ENCODE data around the gene SNX11.

The SNX11 gene

DNA sequence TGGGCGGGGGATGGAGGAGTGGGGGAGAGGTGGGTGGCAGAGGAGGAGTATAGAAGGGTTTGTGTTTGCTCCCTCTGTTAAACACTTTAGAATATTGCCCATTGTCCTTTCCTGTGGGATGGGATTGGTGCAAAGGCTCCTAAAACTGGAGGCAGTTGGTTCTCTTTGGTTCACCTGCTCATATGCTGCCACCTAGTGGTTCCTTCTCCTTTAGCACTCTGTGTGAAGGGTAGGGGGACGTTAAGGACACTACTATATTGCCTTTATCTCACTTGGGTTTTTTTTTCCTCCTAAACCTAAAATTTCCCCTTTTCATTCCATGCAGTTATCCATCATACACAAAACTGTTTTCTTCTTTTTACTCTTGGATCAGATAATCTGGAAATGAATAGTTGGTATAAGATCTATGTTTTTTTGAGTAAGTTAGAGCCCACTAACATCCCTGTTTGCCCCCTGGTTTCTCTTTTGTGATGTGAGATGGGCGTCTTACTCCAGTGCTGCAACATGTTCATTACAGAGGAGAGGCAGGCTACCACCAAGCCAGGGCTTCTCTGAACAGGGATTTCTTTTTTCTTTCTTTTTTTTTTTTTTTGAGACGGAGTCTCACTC, 23.8 kb downstream of the SNX11 start:
- peak in 1 of 2 donors; percentile 19 for DNase-seq (ENCODE audit: extremely low read depth in 1 of 2, low read depth in 1 of 2)

GRCh38 chr17:48132385-48132784, 24.8 kb downstream of the SNX11 start:
- DNase-seq (ENCODE audit: extremely low read depth in 1 of 2, low read depth in 1 of 2), result no peak

GRCh38 chr17:48134912-48135480, 27.4 kb downstream of the SNX11 start:
- DNase-seq (ENCODE audit: extremely low read depth in 1 of 2, low read depth in 1 of 2), result no peak

DNA sequence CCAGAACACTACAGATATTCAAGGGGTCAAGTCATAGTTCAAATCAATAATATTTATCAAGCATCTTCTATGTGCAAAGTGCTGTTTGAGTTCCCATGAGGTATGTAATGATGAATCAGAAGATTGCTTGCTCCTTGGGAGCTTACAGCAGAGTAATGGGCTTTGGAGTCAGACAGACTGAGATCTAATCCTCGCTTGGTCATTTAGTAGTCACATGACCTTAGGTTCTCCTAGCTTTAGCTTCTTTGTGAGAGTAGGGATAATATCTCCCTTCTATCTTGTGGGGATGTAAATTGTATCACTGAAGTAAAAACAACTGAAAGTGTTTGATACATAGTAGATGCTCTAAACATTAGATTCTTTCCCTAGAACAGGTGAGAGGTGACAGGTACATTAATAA, 30.1 kb downstream of the SNX11 start:
- DNase-seq (ENCODE audit: extremely low read depth in 1 of 2, low read depth in 1 of 2), result no peak

DNA sequence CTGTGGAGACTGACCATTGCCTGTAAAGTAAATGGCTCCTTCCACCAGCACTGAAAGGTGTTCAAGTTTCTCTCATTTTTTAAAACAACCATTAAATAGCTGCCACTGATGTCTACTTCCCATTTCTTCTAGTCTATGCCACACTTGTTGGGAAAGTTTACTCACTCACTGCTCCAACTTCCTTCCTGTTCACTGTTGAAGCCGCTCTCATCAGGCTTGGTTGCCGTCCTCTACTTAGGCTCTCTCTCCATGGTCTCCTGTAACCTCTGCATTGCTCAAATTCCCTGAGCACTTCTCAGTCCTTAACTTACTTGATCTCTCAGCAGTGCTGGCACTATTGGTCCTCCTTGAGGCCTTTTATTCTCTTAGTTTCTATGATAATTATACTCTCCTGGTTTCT, 32.4 kb downstream of the SNX11 start:
- DNase-seq (ENCODE audit: extremely low read depth in 1 of 2, low read depth in 1 of 2), result no peak

DNA sequence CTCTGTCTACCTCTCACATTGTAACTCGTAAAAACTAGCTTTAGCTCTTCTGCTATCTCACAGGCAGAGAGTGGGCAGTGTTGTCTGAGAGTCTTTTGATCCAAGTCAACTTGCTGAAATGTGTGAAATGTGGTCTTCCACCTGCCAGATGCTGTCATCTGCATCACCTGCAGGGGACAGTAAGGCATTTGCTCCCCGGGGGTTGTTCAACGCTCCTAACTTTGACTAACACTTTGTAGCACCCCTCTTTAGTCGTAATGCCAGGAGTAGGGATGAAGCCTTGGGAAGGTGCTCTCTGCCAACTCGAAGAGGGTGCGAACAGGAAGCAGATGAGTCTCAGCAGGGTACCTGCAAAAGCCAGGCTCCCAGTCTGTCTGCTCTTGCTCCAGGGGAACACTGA, 36.1 kb downstream of the SNX11 start:
- no peak for DNase-seq (ENCODE audit: extremely low read depth in 1 of 2, low read depth in 1 of 2)

DNA sequence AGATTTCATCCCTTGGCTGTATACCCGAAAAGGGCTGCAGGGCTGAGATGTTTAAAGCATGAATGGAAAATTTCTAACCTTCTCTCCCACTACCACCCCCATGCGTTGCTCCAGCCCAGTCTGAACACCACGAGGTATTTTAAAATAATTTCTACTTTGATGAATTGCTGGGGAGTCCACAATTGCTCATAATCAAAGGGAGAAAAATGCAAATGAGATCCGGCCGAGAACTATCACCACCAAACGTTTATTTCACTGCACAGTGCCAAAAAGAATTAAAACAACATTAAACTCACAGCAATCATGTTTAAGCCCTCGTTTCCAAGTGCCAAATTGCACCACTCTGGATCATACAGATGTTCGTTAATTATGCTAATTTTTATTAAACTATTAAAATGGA, 36.7 kb downstream of the SNX11 start:
- no peak for DNase-seq (ENCODE audit: extremely low read depth in 1 of 2, low read depth in 1 of 2)

GRCh38 chr17:48144976-48145798, 37.6 kb downstream of the SNX11 start:
- DNase-seq (ENCODE audit: extremely low read depth in 1 of 2, low read depth in 1 of 2), result no peak

GRCh38 chr17:48148029-48148770, 40.6 kb downstream of the SNX11 start:
- no peak for DNase-seq (ENCODE audit: extremely low read depth in 1 of 2, low read depth in 1 of 2)

- DNase-seq (ENCODE audit: extremely low read depth in 1 of 2, low read depth in 1 of 2), result no peak
These were observed 41.6 kb downstream of the SNX11 start for GRCh38 chr17:48148854-48149786.

- DNase-seq (ENCODE audit: extremely low read depth in 1 of 2, low read depth in 1 of 2), result no peak
These were observed 42.4 kb downstream of the SNX11 start for GRCh38 chr17:48149787-48150463.

DNA sequence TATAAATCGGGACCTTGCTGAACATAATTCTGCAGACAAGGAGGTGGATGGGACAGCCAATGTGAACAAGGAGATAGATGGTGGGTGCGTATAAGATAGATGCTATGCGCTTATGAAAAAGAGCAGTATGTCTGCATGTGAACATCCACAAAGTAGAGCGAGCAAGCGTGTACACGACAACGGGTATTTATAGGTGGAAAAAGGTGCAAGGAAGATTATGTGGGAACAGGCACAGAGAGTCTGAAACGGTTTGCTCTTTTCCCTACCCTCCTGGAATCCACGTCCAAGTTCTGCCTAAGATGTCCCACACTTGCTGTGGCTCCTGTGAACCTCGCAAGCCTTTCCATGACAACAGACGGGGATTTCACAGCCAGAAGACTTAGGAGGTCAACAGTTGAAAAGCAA, 43.0 kb downstream of the SNX11 start:
- DNase-seq (ENCODE audit: extremely low read depth in 1 of 2, low read depth in 1 of 2), result no peak

DNA sequence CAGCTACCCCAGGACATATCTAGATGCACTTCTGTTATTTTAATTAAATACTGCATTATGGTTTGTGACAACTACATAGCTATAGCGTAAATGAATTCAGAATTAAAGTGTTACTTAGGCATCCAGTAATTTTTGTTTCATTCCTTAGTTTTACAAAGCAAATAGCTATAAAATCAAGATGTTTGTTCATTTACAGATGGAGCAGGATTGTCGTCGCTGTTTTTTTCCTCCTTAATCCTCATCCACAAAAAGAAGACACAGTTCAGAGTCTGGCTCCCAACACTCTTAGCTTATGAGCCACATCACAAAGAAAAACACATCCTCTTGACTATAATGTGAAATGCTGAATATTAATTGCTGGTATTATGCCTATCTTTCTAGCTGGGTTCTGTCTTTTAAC, 43.7 kb downstream of the SNX11 start:
- no peak for DNase-seq (ENCODE audit: extremely low read depth in 1 of 2, low read depth in 1 of 2)

GRCh38 chr17:48152289-48152688, 44.7 kb downstream of the SNX11 start:
- no peak for DNase-seq (ENCODE audit: extremely low read depth in 1 of 2, low read depth in 1 of 2)

- no peak for DNase-seq (ENCODE audit: extremely low read depth in 1 of 2, low read depth in 1 of 2)
These were observed 46.3 kb downstream of the SNX11 start for GRCh38 chr17:48153691-48154358.

GRCh38 chr17:48155889-48156611, 48.5 kb downstream of the SNX11 start:
- DNase-seq (ENCODE audit: extremely low read depth in 1 of 2, low read depth in 1 of 2), result no peak

DNA sequence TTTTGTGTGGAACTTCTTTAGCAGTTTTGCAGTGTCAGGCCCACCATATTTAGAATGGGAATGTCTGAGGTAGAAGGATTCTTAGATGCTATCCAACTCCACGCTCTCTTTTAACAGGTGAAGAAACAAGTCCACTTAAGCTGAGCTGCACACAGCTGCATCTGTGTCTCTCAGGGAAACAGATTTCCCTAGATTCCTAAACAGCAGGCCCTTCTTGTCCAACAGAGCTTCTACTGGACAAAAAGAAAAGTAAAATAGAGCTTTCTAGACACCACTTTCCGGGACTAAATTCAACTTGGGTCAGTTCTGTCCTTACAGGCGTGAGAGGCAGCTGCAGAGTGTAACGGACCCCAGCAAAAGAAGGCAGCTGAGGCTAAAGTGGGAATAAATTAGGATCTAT, 51.7 kb downstream of the SNX11 start:
- DNase-seq (ENCODE audit: extremely low read depth in 1 of 2, low read depth in 1 of 2), result no peak

GRCh38 chr17:48160177-48161081, 52.9 kb downstream of the SNX11 start:
- DNase-seq (ENCODE audit: extremely low read depth in 1 of 2, low read depth in 1 of 2), result no peak
